ENCODE data around the gene RNF123.

Gene RNF123

GRCh38 chr3:49727154-49727923, 38.0 kb downstream of the RNF123 start:
- in situ Hi-C loops (cut with HindIII; ENCODE audit: low sequenced_read_pairs) = no loop called here
- H3K4me3 ChIP-seq (ENCODE audit: low read depth, low read length) = no peak overlapping the region
- no peak for DNase-seq (ENCODE audit: low read depth, low spot score)
- no peak for TF ChIP-seq CTCF (IDR thresholded peaks at IDR 0.05; ENCODE audit: low read depth, low read length)

- no peak for TF ChIP-seq CTCF (IDR thresholded peaks at IDR 0.05; ENCODE audit: low read depth, low read length)
- H3K4me3 ChIP-seq (ENCODE audit: low read depth, low read length) = no peak overlapping the region
- in situ Hi-C loops (cut with HindIII; ENCODE audit: low sequenced_read_pairs) = no loop called here
- no peak for DNase-seq (ENCODE audit: low read depth, low spot score)
These were observed 38.6 kb downstream of the RNF123 start for GRCh38 chr3:49727924-49728361.

GRCh38 chr3:49729966-49730609, 40.7 kb downstream of the RNF123 start:
- DNase-seq (ENCODE audit: low read depth, low spot score) = no peak
- H3K4me3 ChIP-seq (ENCODE audit: low read depth, low read length) = no peak overlapping the region
- in situ Hi-C loops (cut with HindIII; ENCODE audit: low sequenced_read_pairs) = no loop called here
- no peak for TF ChIP-seq CTCF (IDR thresholded peaks at IDR 0.05; ENCODE audit: low read depth, low read length)

GRCh38 chr3:49732597-49732996, 43.2 kb downstream of the RNF123 start:
- in situ Hi-C loops (cut with HindIII; ENCODE audit: low sequenced_read_pairs) = no loop called here
- no peak overlapping the region for H3K4me3 ChIP-seq (ENCODE audit: low read depth, low read length)
- DNase-seq (ENCODE audit: low read depth, low spot score) = no peak
- no peak for TF ChIP-seq CTCF (IDR thresholded peaks at IDR 0.05; ENCODE audit: low read depth, low read length)

GRCh38 chr3:49733551-49733950, 44.2 kb downstream of the RNF123 start:
- no peak for TF ChIP-seq CTCF (IDR thresholded peaks at IDR 0.05; ENCODE audit: low read depth, low read length)
- in situ Hi-C loops (cut with HindIII; ENCODE audit: low sequenced_read_pairs) = no loop called here
- no peak for DNase-seq (ENCODE audit: low read depth, low spot score)
- no peak overlapping the region for H3K4me3 ChIP-seq (ENCODE audit: low read depth, low read length)

- no peak for TF ChIP-seq CTCF (IDR thresholded peaks at IDR 0.05; ENCODE audit: low read depth, low read length)
- DNase-seq (ENCODE audit: low read depth, low spot score) = no peak
- in situ Hi-C loops (cut with HindIII; ENCODE audit: low sequenced_read_pairs) = no loop called here
- H3K4me3 ChIP-seq (ENCODE audit: low read depth, low read length) = no peak overlapping the region
These were observed 45.4 kb downstream of the RNF123 start for GRCh38 chr3:49734752-49735151.
